Nephron (organoid): ENCODE results near the gene SMURF1.
"Not testable (repeated sequence)": the region's sequence is repeated elsewhere in the genome, so short reads cannot be mapped to it uniquely, and the experiment has no call there.

ENCODE experiments used
- H3K27ac Mint-ChIP-seq, 3 experiments: 2 replicates each; pipeline ENCODE4 v1.8.0; 2020; ENCODE audit warnings: mixed read lengths in 3 of 3, mild to moderate bottlenecking in 2 of 3, moderate library complexity in 1 of 3
- H3K27me3 Mint-ChIP-seq: 2 replicates; pipeline ENCODE4 v1.8.0; 2021; ENCODE audit warnings: low read depth, mild to moderate bottlenecking, moderate library complexity, mixed read lengths
- H3K36me3 Mint-ChIP-seq: 2 replicates; pipeline ENCODE4 v1.8.0; 2020; ENCODE audit warnings: low read depth, mixed read lengths
- H3K4me1 Mint-ChIP-seq: 2 replicates; pipeline ENCODE4 v1.8.0; 2020; ENCODE audit warnings: mixed read lengths
- H3K4me3 Mint-ChIP-seq, 3 experiments: 2 replicates each; pipeline ENCODE4 v1.8.0; 2020; ENCODE audit warnings: mild to moderate bottlenecking in 3 of 3, mixed read lengths in 3 of 3, moderate library complexity in 2 of 3
- H3K9me3 Mint-ChIP-seq: 2 replicates; pipeline ENCODE4 v1.8.0; 2020; ENCODE audit warnings: mixed read lengths
- TF ChIP-seq, protein P1 (sequence below), 3 experiments: fragments of 200-600 bp; sonication (generic); IDR thresholded peaks; one replicate each; pipeline ENCODE4 v1.5.0; 2021; ENCODE audit warnings: antibody characterized with exemption in 3 of 3; ENCODE audit not compliant: unreplicated experiment in 3 of 3

The SMURF1 gene

DNA sequence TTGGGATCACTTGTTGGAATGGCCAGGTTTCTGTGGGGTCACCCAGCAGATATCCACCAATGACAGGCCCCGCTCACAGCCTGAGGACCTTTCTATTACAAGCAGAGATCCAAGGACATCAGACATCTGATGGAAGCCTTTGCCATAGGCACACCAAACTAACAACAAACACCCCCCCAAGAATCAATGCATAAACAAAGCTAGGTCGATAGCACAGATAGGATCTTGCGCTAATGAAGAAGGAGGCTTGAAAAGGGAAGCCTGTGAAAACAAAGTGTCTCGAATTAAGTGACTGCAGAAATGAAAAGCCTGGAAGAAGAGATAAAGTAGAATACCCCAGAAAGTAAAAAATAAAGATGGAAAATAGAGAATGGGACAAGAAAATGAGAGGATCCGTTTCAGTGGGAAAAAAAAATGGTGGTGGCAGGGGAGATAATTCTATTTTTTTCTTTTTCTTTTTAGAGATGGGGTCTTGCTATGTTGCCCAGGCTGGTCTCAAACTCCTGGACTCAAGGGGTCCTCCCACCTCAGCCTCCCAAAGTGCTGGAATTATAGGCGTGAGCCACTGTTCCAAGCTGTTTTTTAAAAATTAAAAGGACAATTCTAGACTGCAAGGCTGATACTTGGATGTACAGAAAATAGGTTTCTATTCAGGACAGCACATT, 26.3 kb upstream of the SMURF1 start:
- TF ChIP-seq, protein P1, sequence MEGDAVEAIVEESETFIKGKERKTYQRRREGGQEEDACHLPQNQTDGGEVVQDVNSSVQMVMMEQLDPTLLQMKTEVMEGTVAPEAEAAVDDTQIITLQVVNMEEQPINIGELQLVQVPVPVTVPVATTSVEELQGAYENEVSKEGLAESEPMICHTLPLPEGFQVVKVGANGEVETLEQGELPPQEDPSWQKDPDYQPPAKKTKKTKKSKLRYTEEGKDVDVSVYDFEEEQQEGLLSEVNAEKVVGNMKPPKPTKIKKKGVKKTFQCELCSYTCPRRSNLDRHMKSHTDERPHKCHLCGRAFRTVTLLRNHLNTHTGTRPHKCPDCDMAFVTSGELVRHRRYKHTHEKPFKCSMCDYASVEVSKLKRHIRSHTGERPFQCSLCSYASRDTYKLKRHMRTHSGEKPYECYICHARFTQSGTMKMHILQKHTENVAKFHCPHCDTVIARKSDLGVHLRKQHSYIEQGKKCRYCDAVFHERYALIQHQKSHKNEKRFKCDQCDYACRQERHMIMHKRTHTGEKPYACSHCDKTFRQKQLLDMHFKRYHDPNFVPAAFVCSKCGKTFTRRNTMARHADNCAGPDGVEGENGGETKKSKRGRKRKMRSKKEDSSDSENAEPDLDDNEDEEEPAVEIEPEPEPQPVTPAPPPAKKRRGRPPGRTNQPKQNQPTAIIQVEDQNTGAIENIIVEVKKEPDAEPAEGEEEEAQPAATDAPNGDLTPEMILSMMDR (IDR thresholded peaks at IDR 0.05; ENCODE audit: unreplicated experiment in 3 of 3): no peak
- Mint-ChIP-seq H3K36me3 (no peaks in the 10 kb centered on the region), H3K27ac (no peak overlapping the region), H3K27me3 (peaks cover 15% of the 10 kb centered on the region), H3K9me3 (no peaks in the 10 kb centered on the region), H3K4me1 (no peaks in the 10 kb centered on the region), H3K4me3 (no peak overlapping the region)

DNA sequence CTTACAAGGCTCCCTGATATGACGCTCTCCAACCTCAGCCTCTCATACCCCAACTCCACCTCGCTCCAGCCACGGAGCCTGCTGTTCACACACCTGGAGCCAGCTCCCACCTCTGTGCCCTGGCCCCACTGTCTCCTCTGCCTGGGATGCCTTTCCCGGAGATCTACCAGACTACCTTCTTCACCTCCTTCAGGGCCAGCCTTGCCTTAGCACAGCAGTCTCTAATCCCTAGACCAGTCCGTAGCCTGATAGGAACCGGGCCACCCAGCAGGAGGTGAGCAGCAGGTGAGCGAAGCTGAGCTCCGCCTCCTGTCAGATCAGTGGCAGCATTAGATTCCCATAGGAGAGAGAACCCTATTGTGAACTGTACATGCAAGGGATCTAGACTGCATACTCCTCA, 23.2 kb upstream of the SMURF1 start:
- TF ChIP-seq, protein P1 (IDR thresholded peaks at IDR 0.05; ENCODE audit: unreplicated experiment in 3 of 3): no peak
- Mint-ChIP-seq H3K9me3 (no peaks in the 10 kb centered on the region), H3K36me3 (no peaks in the 10 kb centered on the region), H3K27me3 (no peaks in the 10 kb centered on the region), H3K4me1 (no peaks in the 10 kb centered on the region), H3K4me3 (no peak overlapping the region), H3K27ac (no peak overlapping the region)

DNA sequence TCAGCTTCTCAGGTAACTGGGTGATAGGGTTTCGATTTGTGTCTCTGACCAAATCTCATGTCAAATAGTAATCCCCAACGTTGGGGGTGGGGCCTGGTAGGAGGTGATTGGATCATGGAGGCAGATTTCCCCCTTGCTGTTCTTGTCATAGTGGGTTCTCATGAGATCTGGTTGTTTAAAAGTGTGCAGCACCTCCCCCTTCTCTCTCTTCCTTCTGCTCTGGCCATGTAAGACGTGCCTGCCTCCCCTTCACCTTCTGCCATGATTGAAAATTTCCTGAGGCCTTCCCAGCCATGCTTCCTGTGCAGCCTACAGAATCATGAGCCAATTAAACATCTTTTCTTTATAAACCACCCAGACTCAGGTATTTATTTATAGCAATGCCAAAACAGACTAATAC, 21.9 kb upstream of the SMURF1 start:
- TF ChIP-seq, protein P1 (IDR thresholded peaks at IDR 0.05; ENCODE audit: unreplicated experiment in 3 of 3): no peak
- Mint-ChIP-seq H3K27me3 (no peaks in the 10 kb centered on the region), H3K36me3 (no peaks in the 10 kb centered on the region), H3K4me3 (no peak overlapping the region), H3K4me1 (no peaks in the 10 kb centered on the region), H3K27ac (no peak overlapping the region), H3K9me3 (no peaks in the 10 kb centered on the region)

DNA sequence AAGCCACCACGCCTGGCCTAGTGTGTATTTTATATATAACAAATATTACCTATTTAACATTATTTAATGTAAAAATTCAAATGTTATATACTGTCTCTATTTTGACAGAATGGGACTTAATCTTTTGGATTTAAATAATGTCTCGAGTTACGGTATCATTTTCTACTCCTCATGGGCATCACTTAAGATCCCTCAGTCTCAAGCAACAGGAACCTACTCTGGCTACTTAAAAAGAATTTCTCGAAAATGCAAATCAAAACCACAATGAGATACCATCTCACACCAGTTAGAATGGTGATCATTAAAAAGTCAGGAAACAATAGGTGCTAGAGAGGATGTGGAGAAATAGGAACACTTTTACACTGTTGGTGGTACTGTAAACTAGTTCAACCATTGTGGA, 19.8 kb upstream of the SMURF1 start:
- not testable (repeated sequence) for H3K4me3 Mint-ChIP-seq, H3K27me3 Mint-ChIP-seq

DNA sequence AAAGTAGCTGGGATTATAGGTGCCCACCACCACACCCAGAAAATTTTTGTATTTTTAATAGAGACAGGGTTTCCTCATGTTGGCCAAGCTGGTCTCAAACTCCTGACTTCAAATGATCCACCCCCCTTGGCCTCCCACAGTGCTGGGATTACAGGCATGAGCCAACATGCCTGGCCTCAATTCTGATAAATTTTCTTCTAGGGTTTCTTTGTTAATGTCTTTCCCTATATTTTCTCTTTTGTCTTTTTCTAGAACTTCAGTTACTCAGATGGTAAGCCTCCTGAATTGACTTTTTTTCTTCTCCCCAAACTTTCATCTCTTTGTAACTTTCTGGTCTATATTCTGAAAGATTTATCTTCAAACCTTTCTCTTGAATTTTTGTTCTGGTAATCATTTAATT, 12.7 kb upstream of the SMURF1 start:
- Mint-ChIP-seq H3K4me3 (no peak overlapping the region), H3K27me3 (peaks cover 12% of the 10 kb centered on the region), H3K4me1 (no peaks in the 10 kb centered on the region), H3K36me3 (no peaks in the 10 kb centered on the region), H3K9me3 (peaks cover 4% of the 10 kb centered on the region), H3K27ac (no peak overlapping the region)
- TF ChIP-seq, protein P1 (IDR thresholded peaks at IDR 0.05; ENCODE audit: unreplicated experiment in 3 of 3): no peak

More for the DNA sequence above, 19.8 kb upstream of the SMURF1 start:
- not testable (repeated sequence) for H3K4me1 Mint-ChIP-seq, H3K27ac Mint-ChIP-seq, H3K9me3 Mint-ChIP-seq, H3K36me3 Mint-ChIP-seq

DNA sequence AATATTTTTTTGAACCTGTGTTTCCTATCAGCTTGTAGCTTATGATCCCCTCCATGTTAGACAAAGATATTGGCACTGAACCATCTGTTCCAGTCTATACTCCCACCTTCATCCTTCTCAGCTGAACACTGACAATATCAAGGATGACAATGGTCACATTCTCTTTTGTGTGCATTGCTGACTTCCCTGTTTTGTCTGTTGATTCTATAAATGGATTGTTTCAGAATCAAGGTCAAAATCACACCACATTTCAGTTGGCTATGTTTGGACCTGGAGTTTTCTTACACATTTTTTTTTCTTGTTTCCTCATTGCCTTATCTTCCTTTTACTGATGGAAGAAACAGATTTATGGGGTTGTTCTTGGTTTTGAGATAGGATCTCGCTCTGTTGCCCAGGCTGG, 11.3 kb upstream of the SMURF1 start:
- TF ChIP-seq, protein P1 (IDR thresholded peaks at IDR 0.05; ENCODE audit: unreplicated experiment in 3 of 3): no peak
- Mint-ChIP-seq H3K27me3 (peaks cover 12% of the 10 kb centered on the region), H3K27ac (no peak overlapping the region), H3K36me3 (no peaks in the 10 kb centered on the region), H3K4me3 (no peak overlapping the region), H3K4me1 (no peaks in the 10 kb centered on the region), H3K9me3 (peaks cover 4% of the 10 kb centered on the region)
